Activated CD4-positive, alpha-beta T cell treated with anti-CD3 and anti-CD28 coated beads for 24 hours (primary cell): ENCODE results near the gene MYLK.
A peak's percentile ranks its signal among the peaks of the same experiment; 100 is the strongest.

ENCODE experiments used
- DNase-seq, 2 donors: peaks; one replicate each; pipeline ENCODE4 v3.0.0-alpha.2; 2020; ENCODE audit warnings: low read depth in 2 of 2

The MYLK gene

GRCh38 chr3:123644358-123644757 is 239.8 kb downstream of the MYLK start:
- DNase-seq: no peak

GRCh38 chr3:123642957-123643330 is 241.2 kb downstream of the MYLK start:
- no peak for DNase-seq

GRCh38 chr3:123642182-123642956 is 241.8 kb downstream of the MYLK start:
- peak; percentile 12 to 43 for DNase-seq

GRCh38 chr3:123641505-123641904 is 242.6 kb downstream of the MYLK start:
- no peak for DNase-seq

- DNase-seq: no peak
These were observed 243.2 kb downstream of the MYLK start for GRCh38 chr3:123640740-123641462.

- DNase-seq: no peak
These were observed 243.8 kb downstream of the MYLK start for GRCh38 chr3:123640311-123640710.

GRCh38 chr3:123638936-123639689 is 245.0 kb downstream of the MYLK start:
- DNase-seq: no peak

GRCh38 chr3:123637841-123638240 is 246.3 kb downstream of the MYLK start:
- DNase-seq: no peak

- DNase-seq: no peak
These were observed 247.0 kb downstream of the MYLK start for GRCh38 chr3:123637131-123637530.

- no peak for DNase-seq
These were observed 247.7 kb downstream of the MYLK start for GRCh38 chr3:123636431-123636841.

GRCh38 chr3:123635717-123636116 is 248.4 kb downstream of the MYLK start:
- no peak for DNase-seq

- DNase-seq: no peak
These were observed 248.9 kb downstream of the MYLK start for GRCh38 chr3:123635217-123635616.

- DNase-seq: no peak
These were observed 249.7 kb downstream of the MYLK start for GRCh38 chr3:123634149-123635051.

- DNase-seq: no peak
These were observed 250.6 kb downstream of the MYLK start for GRCh38 chr3:123633530-123633929.

- DNase-seq: no peak
These were observed 251.9 kb downstream of the MYLK start for GRCh38 chr3:123632161-123632655.

- no peak for DNase-seq
These were observed 254.4 kb downstream of the MYLK start for GRCh38 chr3:123629747-123630047.

- DNase-seq: no peak
These were observed 255.0 kb downstream of the MYLK start for GRCh38 chr3:123628996-123629746.

- DNase-seq: no peak
These were observed 256.2 kb downstream of the MYLK start for GRCh38 chr3:123627673-123628670.

GRCh38 chr3:123626881-123627280 is 257.3 kb downstream of the MYLK start:
- DNase-seq: no peak

GRCh38 chr3:123624302-123624701 is 259.8 kb downstream of the MYLK start:
- no peak for DNase-seq
